SK-N-SH treated with all-trans-retinoic acid at 6 μM for 48 hours (cell line): ENCODE results near the gene TBC1D9.

ENCODE experiments used
- ATAC-seq: fragments of 200-7000 bp; cut with Tn5 transposase; 3 replicates; pipeline ENCODE4 v1.9.1; 2020; ENCODE audit warnings: mild to moderate bottlenecking, moderate library complexity
- ARNTL ChIP-seq: fragments of 450-650 bp; formaldehyde crosslinking; IDR thresholded peaks from 2 replicates; pipeline ENCODE4 v1.5.0; 2020; ENCODE audit warnings: low read depth, mild to moderate bottlenecking, moderate library complexity, borderline replicate concordance
- CSDC2 ChIP-seq: fragments of 250-450 bp; sonication (Bioruptor Pico); IDR thresholded peaks from 2 replicates; pipeline ENCODE4 v1.5.0; 2020; ENCODE audit warnings: mild to moderate bottlenecking, moderate library complexity
- ESRRG ChIP-seq: fragments of 250-450 bp; sonication (Bioruptor Pico); IDR thresholded peaks from 2 replicates; pipeline ENCODE4 v1.6.1; 2021; ENCODE audit warnings: mild to moderate bottlenecking
- GLIS3 ChIP-seq: fragments of 250-450 bp; sonication (Bioruptor Pico); IDR thresholded peaks from 2 replicates; pipeline ENCODE4 v1.5.0; 2020; ENCODE audit warnings: mild to moderate bottlenecking, moderate library complexity
- ISL1 ChIP-seq: fragments of 250-450 bp; sonication (Bioruptor Pico); IDR thresholded peaks from 2 replicates; pipeline ENCODE4 v2.1.2; 2022; ENCODE audit warnings: mild to moderate bottlenecking, moderate library complexity
- OSR1 ChIP-seq: fragments of 250-450 bp; sonication (Bioruptor Pico); IDR thresholded peaks from 2 replicates; pipeline ENCODE4 v1.8.0; 2022; ENCODE audit warnings: moderate library complexity, mild to moderate bottlenecking, inconsistent platforms
- PPARA ChIP-seq: fragments of 250-450 bp; sonication (Bioruptor Pico); IDR thresholded peaks from 2 replicates; pipeline ENCODE4 v1.5.0; 2020; ENCODE audit warnings: mild to moderate bottlenecking, borderline replicate concordance
- RARB ChIP-seq: fragments of 250-450 bp; sonication (Bioruptor Pico); IDR thresholded peaks from 2 replicates; pipeline ENCODE4 v1.8.0; 2021; ENCODE audit warnings: mild to moderate bottlenecking, moderate library complexity
- SNAI2 ChIP-seq: fragments of 250-450 bp; sonication (Bioruptor Pico); IDR thresholded peaks from 2 replicates; pipeline ENCODE4 v1.5.0; 2020; ENCODE audit warnings: mild to moderate bottlenecking, moderate library complexity
- TCF4 ChIP-seq: fragments of 250-450 bp; sonication (Bioruptor Pico); IDR thresholded peaks from 2 replicates; pipeline ENCODE4 v1.8.0; 2021; ENCODE audit warnings: mild to moderate bottlenecking, moderate library complexity, borderline replicate concordance
- TOX ChIP-seq: fragments of 250-450 bp; sonication (Bioruptor Pico); IDR thresholded peaks from 2 replicates; pipeline ENCODE4 v1.8.0; 2021; ENCODE audit warnings: mild to moderate bottlenecking, moderate library complexity, borderline replicate concordance
- ZC3H10 ChIP-seq: fragments of 250-450 bp; sonication (Bioruptor Pico); IDR thresholded peaks from 2 replicates; pipeline ENCODE4 v1.5.1; 2021; ENCODE audit warnings: mild to moderate bottlenecking, moderate library complexity
- ZFP3 ChIP-seq: fragments of 250-450 bp; sonication (Bioruptor Pico); IDR thresholded peaks from 2 replicates; pipeline ENCODE4 v1.5.0; 2020; ENCODE audit warnings: mild to moderate bottlenecking, moderate library complexity
- ZFP30 ChIP-seq: fragments of 450-650 bp; formaldehyde crosslinking; IDR thresholded peaks from 2 replicates; pipeline ENCODE4 v1.5.0; 2022; ENCODE audit warnings: mild to moderate bottlenecking, moderate library complexity
- ZNF565 ChIP-seq: fragments of 450-650 bp; formaldehyde crosslinking; conservative IDR thresholded peaks from 2 replicates; pipeline ENCODE4 v1.5.0; 2020; ENCODE audit warnings: low read depth, mild to moderate bottlenecking, moderate library complexity
- ZNF8 ChIP-seq: fragments of 450-650 bp; formaldehyde crosslinking; IDR thresholded peaks from 2 replicates; pipeline ENCODE4 v1.5.0; 2020; ENCODE audit warnings: mild to moderate bottlenecking, moderate library complexity
- TF ChIP-seq, protein P1 (sequence below): fragments of 250-450 bp; sonication (Bioruptor Pico); IDR thresholded peaks from 2 replicates; pipeline ENCODE4 v1.5.1; 2020; ENCODE audit warnings: low read depth, mild to moderate bottlenecking, moderate library complexity
- TF ChIP-seq, protein P2 (sequence below): fragments of 250-450 bp; sonication (Bioruptor Pico); IDR thresholded peaks from 2 replicates; pipeline ENCODE4 v1.5.1; 2021; ENCODE audit warnings: mild to moderate bottlenecking, moderate library complexity
- TF ChIP-seq, protein P3 (sequence below): fragments of 250-450 bp; sonication (Bioruptor Pico); IDR thresholded peaks from 2 replicates; pipeline ENCODE4 v1.8.0; 2020; ENCODE audit warnings: mild to moderate bottlenecking, moderate library complexity, borderline replicate concordance
- TF ChIP-seq, protein P4 (sequence below): fragments of 250-450 bp; sonication (Bioruptor Pico); IDR thresholded peaks from 2 replicates; pipeline ENCODE4 v1.5.0; 2020; ENCODE audit warnings: mild to moderate bottlenecking, moderate library complexity

TBC1D9 gene

DNA sequence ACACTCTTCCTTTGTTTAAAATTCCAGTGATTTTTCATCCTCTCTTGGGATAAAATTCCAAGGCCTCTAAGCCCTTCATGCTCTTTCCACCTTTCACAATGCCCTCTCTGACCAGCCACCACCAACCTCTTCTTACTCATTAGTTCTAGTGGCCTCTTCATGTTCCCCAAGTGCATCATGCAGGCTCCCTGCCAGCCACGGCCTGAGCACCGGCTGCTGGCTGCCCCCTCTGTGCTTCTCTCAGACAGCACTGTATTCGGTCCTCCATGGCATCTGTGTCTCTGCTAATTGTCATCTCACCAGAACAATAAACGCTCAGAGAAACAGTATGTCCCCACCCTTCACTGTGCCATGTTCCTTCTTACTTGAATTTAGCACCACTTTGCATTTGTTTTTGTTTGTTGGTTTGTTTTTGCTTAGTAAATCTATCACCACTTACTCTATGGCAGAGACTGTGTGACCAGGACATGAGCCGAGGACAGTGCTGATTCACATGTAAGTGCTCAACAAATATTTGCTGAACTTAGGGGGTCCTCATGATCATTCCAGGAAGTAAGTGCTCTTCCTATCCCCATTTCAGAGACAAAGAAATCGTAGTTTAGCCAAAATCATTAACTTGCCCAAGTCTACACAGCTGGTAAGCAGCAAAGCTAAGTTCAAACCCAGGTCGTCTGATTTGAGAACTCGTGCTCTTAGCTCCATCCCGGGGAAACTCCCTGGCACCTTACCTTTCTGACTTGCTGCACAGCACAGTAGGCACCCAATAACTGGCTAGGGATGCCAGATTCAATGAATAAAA, 110.4 kb downstream of the TBC1D9 start:
- no peak for ATAC-seq
- TF ChIP-seq ZC3H10 (no peak), TCF4 (CRISPR knock-in tag) (no peak), ESRRG (CRISPR knock-in tag) (no peak), ZFP30 (CRISPR knock-in tag) (no peak), ISL1 (CRISPR knock-in tag) (no peak), CSDC2 (CRISPR knock-in tag) (no peak), ZNF565 (CRISPR knock-in tag) (no peak), SNAI2 (CRISPR knock-in tag) (no peak), PPARA (CRISPR knock-in tag) (no peak), ZNF8 (CRISPR knock-in tag) (no peak), ZFP3 (CRISPR knock-in tag) (no peak), TOX (CRISPR knock-in tag) (no peak), GLIS3 (CRISPR knock-in tag) (no peak), OSR1 (CRISPR knock-in tag) (no peak), RARB (CRISPR knock-in tag) (no peak), ARNTL (CRISPR knock-in tag) (no peak)
- TF ChIP-seq, protein P1, sequence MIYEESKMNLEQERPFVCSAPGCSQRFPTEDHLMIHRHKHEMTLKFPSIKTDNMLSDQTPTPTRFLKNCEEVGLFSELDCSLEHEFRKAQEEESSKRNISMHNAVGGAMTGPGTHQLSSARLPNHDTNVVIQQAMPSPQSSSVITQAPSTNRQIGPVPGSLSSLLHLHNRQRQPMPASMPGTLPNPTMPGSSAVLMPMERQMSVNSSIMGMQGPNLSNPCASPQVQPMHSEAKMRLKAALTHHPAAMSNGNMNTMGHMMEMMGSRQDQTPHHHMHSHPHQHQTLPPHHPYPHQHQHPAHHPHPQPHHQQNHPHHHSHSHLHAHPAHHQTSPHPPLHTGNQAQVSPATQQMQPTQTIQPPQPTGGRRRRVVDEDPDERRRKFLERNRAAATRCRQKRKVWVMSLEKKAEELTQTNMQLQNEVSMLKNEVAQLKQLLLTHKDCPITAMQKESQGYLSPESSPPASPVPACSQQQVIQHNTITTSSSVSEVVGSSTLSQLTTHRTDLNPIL (CRISPR knock-in tag) = no peak
- TF ChIP-seq, protein P2, sequence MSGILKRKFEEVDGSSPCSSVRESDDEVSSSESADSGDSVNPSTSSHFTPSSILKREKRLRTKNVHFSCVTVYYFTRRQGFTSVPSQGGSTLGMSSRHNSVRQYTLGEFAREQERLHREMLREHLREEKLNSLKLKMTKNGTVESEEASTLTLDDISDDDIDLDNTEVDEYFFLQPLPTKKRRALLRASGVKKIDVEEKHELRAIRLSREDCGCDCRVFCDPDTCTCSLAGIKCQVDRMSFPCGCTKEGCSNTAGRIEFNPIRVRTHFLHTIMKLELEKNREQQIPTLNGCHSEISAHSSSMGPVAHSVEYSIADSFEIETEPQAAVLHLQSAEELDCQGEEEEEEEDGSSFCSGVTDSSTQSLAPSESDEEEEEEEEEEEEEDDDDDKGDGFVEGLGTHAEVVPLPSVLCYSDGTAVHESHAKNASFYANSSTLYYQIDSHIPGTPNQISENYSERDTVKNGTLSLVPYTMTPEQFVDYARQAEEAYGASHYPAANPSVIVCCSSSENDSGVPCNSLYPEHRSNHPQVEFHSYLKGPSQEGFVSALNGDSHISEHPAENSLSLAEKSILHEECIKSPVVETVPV (CRISPR knock-in tag) = no peak
- TF ChIP-seq, protein P3, sequence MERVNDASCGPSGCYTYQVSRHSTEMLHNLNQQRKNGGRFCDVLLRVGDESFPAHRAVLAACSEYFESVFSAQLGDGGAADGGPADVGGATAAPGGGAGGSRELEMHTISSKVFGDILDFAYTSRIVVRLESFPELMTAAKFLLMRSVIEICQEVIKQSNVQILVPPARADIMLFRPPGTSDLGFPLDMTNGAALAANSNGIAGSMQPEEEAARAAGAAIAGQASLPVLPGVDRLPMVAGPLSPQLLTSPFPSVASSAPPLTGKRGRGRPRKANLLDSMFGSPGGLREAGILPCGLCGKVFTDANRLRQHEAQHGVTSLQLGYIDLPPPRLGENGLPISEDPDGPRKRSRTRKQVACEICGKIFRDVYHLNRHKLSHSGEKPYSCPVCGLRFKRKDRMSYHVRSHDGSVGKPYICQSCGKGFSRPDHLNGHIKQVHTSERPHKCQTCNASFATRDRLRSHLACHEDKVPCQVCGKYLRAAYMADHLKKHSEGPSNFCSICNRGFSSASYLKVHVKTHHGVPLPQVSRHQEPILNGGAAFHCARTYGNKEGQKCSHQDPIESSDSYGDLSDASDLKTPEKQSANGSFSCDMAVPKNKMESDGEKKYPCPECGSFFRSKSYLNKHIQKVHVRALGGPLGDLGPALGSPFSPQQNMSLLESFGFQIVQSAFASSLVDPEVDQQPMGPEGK (CRISPR knock-in tag) = no peak
- TF ChIP-seq, protein P4, sequence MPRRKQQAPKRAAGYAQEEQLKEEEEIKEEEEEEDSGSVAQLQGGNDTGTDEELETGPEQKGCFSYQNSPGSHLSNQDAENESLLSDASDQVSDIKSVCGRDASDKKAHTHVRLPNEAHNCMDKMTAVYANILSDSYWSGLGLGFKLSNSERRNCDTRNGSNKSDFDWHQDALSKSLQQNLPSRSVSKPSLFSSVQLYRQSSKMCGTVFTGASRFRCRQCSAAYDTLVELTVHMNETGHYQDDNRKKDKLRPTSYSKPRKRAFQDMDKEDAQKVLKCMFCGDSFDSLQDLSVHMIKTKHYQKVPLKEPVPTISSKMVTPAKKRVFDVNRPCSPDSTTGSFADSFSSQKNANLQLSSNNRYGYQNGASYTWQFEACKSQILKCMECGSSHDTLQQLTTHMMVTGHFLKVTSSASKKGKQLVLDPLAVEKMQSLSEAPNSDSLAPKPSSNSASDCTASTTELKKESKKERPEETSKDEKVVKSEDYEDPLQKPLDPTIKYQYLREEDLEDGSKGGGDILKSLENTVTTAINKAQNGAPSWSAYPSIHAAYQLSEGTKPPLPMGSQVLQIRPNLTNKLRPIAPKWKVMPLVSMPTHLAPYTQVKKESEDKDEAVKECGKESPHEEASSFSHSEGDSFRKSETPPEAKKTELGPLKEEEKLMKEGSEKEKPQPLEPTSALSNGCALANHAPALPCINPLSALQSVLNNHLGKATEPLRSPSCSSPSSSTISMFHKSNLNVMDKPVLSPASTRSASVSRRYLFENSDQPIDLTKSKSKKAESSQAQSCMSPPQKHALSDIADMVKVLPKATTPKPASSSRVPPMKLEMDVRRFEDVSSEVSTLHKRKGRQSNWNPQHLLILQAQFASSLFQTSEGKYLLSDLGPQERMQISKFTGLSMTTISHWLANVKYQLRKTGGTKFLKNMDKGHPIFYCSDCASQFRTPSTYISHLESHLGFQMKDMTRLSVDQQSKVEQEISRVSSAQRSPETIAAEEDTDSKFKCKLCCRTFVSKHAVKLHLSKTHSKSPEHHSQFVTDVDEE (CRISPR knock-in tag) = no peak
- TF ChIP-seq, all 23 proteins: peak for 0

DNA sequence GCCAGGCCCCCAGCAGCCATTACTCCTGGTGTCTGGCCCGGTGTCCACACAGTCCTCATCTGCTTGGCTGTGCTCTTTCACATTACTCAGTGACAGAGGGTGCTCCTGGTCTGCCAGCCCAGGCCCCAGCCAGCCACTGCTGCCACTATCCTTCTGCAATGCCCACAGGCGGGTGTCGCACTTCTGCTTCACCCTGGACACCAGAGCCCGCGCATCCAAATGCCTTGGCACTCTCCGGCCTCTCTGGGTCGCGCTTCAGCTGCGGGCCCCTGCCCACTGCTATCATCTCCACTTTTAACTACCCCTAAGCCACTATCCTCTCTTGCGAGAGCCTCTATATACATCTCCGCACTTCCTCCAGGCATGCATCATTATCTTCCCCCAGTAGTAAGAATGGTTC, 111.0 kb downstream of the TBC1D9 start:
- TF ChIP-seq, protein P4 (CRISPR knock-in tag) = no peak
- TF ChIP-seq, protein P2 (CRISPR knock-in tag) = no peak
- TF ChIP-seq ZNF565 (CRISPR knock-in tag) = no peak
- ATAC-seq = no peak
